H9 (cell line): Measurements from ENCODE around the gene TTR. TPM values are rescaled to one million over a fixed set of nuclear protein-coding genes. Genes with fewer than 3 reads are reported as not detected.

Experiments
- DNase-seq: peaks from one replicate; pipeline ENCODE4 v3.0.0-alpha.2; 2017
- H2AFZ ChIP-seq: one replicate; pipeline ENCODE4 v1.6.1; 2013; ENCODE audit warnings: mild to moderate bottlenecking, low read length, control low read depth, moderate library complexity
- H2AK5ac ChIP-seq: 2 replicates; pipeline ENCODE4 v1.6.1; 2013; ENCODE audit warnings: low read length, control low read depth, mixed read lengths; ENCODE audit not compliant: insufficient read length
- H2BK120ac ChIP-seq: one replicate; pipeline ENCODE4 v1.6.1; 2013; ENCODE audit warnings: low read depth, mild to moderate bottlenecking, low read length, control low read depth, inconsistent platforms; ENCODE audit not compliant: poor library complexity, severe bottlenecking
- H2BK12ac ChIP-seq: 2 replicates; pipeline ENCODE4 v1.6.1; 2013; ENCODE audit warnings: low read length, control low read depth, mixed read lengths, low read depth; ENCODE audit not compliant: insufficient read length
- H2BK15ac ChIP-seq: 2 replicates; pipeline ENCODE4 v1.6.1; 2013; ENCODE audit warnings: low read depth, low read length, control low read depth
- H2BK20ac ChIP-seq: one replicate; pipeline ENCODE4 v1.6.1; 2013; ENCODE audit warnings: low read depth, mild to moderate bottlenecking, low read length, control low read depth, inconsistent platforms; ENCODE audit not compliant: poor library complexity, severe bottlenecking
- H2BK5ac ChIP-seq: 2 replicates; pipeline ENCODE4 v1.6.1; 2013; ENCODE audit warnings: low read length, control low read depth, mixed read lengths; ENCODE audit not compliant: insufficient read length
- H3K14ac ChIP-seq: 2 replicates; pipeline ENCODE4 v1.6.1; 2013; ENCODE audit warnings: low read length, control low read depth; ENCODE audit not compliant: insufficient read depth
- H3K18ac ChIP-seq: 2 replicates; pipeline ENCODE4 v1.6.1; 2013; ENCODE audit warnings: low read depth, mild to moderate bottlenecking, mixed read lengths, low read length, control low read depth; ENCODE audit not compliant: insufficient read length
- H3K23ac ChIP-seq: 2 replicates; pipeline ENCODE4 v1.6.1; 2013; ENCODE audit warnings: low read length, control low read depth, mixed read lengths, low read depth; ENCODE audit not compliant: insufficient read length
- H3K23me2 ChIP-seq: 2 replicates; pipeline ENCODE4 v1.6.1; 2013; ENCODE audit warnings: low read depth, mild to moderate bottlenecking, mixed read lengths, low read length, control low read depth; ENCODE audit not compliant: insufficient read length, poor library complexity, severe bottlenecking
- H3K27ac ChIP-seq: 2 replicates; pipeline ENCODE4 v1.5.1; 2013; ENCODE audit warnings: low read length, control low read depth, mixed read lengths, low read depth; ENCODE audit not compliant: insufficient read length
- H3K27me3 ChIP-seq: 2 replicates; pipeline ENCODE4 v1.6.1; 2013; ENCODE audit warnings: low read length, control low read depth, inconsistent platforms; ENCODE audit not compliant: insufficient read depth
- H3K4ac ChIP-seq: 2 replicates; pipeline ENCODE4 v1.6.1; 2013; ENCODE audit warnings: low read depth, mild to moderate bottlenecking, control low read depth, inconsistent platforms, low read length, moderate library complexity
- H3K4me1 ChIP-seq: 2 replicates; pipeline ENCODE4 v1.6.1; 2013; ENCODE audit warnings: low read length, control low read depth, inconsistent platforms; ENCODE audit not compliant: insufficient read depth
- H3K4me2 ChIP-seq: 2 replicates; pipeline ENCODE4 v1.6.1; 2013; ENCODE audit warnings: low read length, control low read depth, mixed read lengths; ENCODE audit not compliant: insufficient read length, insufficient read depth
- H3K56ac ChIP-seq: 2 replicates; pipeline ENCODE4 v1.6.1; 2013; ENCODE audit warnings: low read depth, mild to moderate bottlenecking, mixed read lengths, low read length, control low read depth; ENCODE audit not compliant: insufficient read length
- H3K79me1 ChIP-seq: 2 replicates; pipeline ENCODE4 v1.6.1; 2013; ENCODE audit warnings: low read depth, mild to moderate bottlenecking, moderate library complexity, low read length, control low read depth, inconsistent platforms; ENCODE audit not compliant: insufficient read depth, poor library complexity, severe bottlenecking
- H3K79me2 ChIP-seq: 2 replicates; pipeline ENCODE4 v1.6.1; 2013; ENCODE audit warnings: low read length, control low read depth, inconsistent platforms; ENCODE audit not compliant: insufficient read depth
- H3K9ac ChIP-seq: 2 replicates; pipeline ENCODE4 v1.6.1; 2013; ENCODE audit warnings: low read length, control low read depth, mixed read lengths; ENCODE audit not compliant: insufficient read length; ENCODE audit errors: extremely low read depth
- H3K9me3 ChIP-seq: one replicate; pipeline ENCODE4 v1.6.1; 2013; ENCODE audit warnings: low read depth, low read length, inconsistent platforms; ENCODE audit not compliant: control insufficient read depth
- H3T11ph ChIP-seq: one replicate; pipeline ENCODE4 v1.6.1; 2013; ENCODE audit warnings: mild to moderate bottlenecking, low read length, control low read depth, inconsistent platforms
- H4K20me1 ChIP-seq: one replicate; pipeline ENCODE4 v1.6.1; 2013; ENCODE audit not compliant: control insufficient read depth, insufficient read length, insufficient read depth
- H4K5ac ChIP-seq: 2 replicates; pipeline ENCODE4 v1.6.1; 2013; ENCODE audit warnings: low read depth, mild to moderate bottlenecking, mixed read lengths, low read length, control low read depth; ENCODE audit not compliant: insufficient read length
- H4K8ac ChIP-seq: replicated peaks from 2 replicates; pipeline ENCODE4 v1.6.1; 2013; ENCODE audit warnings: low read length, control low read depth, mixed read lengths, low read depth; ENCODE audit not compliant: insufficient read length
- H4K91ac ChIP-seq: 2 replicates; pipeline ENCODE4 v1.6.1; 2013; ENCODE audit warnings: low read depth, mild to moderate bottlenecking, moderate library complexity, mixed read lengths, low read length, control low read depth; ENCODE audit not compliant: insufficient read length
- H3K27ac Mint-ChIP-seq, 3 experiments: 2 replicates in 2 of 3; 3 replicates in 1 of 3; pipeline ENCODE4 v1.8.0; 2020 to 2021; ENCODE audit warnings: mixed read lengths in 3 of 3, mild to moderate bottlenecking in 1 of 3, moderate library complexity in 1 of 3
- H3K27me3 Mint-ChIP-seq: 2 replicates; pipeline ENCODE4 v1.8.0; 2021; ENCODE audit warnings: low read depth, mild to moderate bottlenecking, moderate library complexity, mixed read lengths
- H3K36me3 Mint-ChIP-seq, 3 experiments: 2 replicates in 2 of 3; 3 replicates in 1 of 3; pipeline ENCODE4 v1.8.0; 2020 to 2021; ENCODE audit warnings: low read depth in 3 of 3, mixed read lengths in 3 of 3; ENCODE audit not compliant: insufficient read depth in 1 of 3
- H3K4me1 Mint-ChIP-seq, 2 experiments: 2 replicates each; pipeline ENCODE4 v1.8.0; 2020; ENCODE audit warnings: mixed read lengths in 2 of 2
- H3K4me3 Mint-ChIP-seq, 2 experiments: 2 replicates in 1 of 2; 3 replicates in 1 of 2; pipeline ENCODE4 v1.8.0; 2020 to 2021; ENCODE audit warnings: mild to moderate bottlenecking in 2 of 2, mixed read lengths in 2 of 2, moderate library complexity in 1 of 2
- H3K9me3 Mint-ChIP-seq, 2 experiments: 2 replicates in 1 of 2; 3 replicates in 1 of 2; pipeline ENCODE4 v1.8.0; 2020; ENCODE audit warnings: mild to moderate bottlenecking in 2 of 2, mixed read lengths in 2 of 2, moderate library complexity in 1 of 2
- WGBS: extraction: QIAGEN DNeasy Blood & Tissue Kit; methylation state at CpG from one replicate; pipeline ENCODE4 v1.1.7; 2013; ENCODE audit warnings: missing lambda C conversion rate, low lambda C conversion rate, mixed read lengths; ENCODE audit not compliant: insufficient read length; ENCODE audit errors: extremely low coverage; 5-methylcytosine and 5-hydroxymethylcytosine counted together
- total RNA-seq: library from RNA; stranded (reverse); gene quantifications from 2 replicates; pipeline ENCODE4 v1.2.1, GENCODE V29; 2021
- TF ChIP-seq, protein P1 (sequence below): fragments of 200-600 bp; sonication (generic); conservative IDR thresholded peaks from 3 replicates; pipeline ENCODE4 v1.8.0; 2021; ENCODE audit warnings: antibody characterized with exemption, mild to moderate bottlenecking

TTR gene
- total RNA-seq, 1 experiment from 2014 or later: not detected

- Histone ChIP-seq H4K8ac (no peak overlapping the region), H3K4me2 (no peak overlapping the region), H3K23ac (no peak overlapping the region), H2BK12ac (no peak overlapping the region), H3T11ph (no peak overlapping the region), H3K9me3 (no peaks in the 10 kb centered on the region), H3K56ac (no peak overlapping the region), H2AFZ (no peak overlapping the region), H3K79me1 (no peaks in the 10 kb centered on the region), H3K27me3 (no peaks in the 10 kb centered on the region), H3K4ac (no peak overlapping the region), H2BK5ac (no peak overlapping the region), H3K9ac (no peak overlapping the region), H3K27ac (no peak overlapping the region), H2BK20ac (no peak overlapping the region), H4K20me1 (no peaks in the 10 kb centered on the region), H4K91ac (no peak overlapping the region), H3K18ac (no peak overlapping the region), H3K79me2 (no peaks in the 10 kb centered on the region), H2AK5ac (no peak overlapping the region), H3K4me1 (no peaks in the 10 kb centered on the region), H3K23me2 (no peaks in the 10 kb centered on the region), H2BK15ac (no peak overlapping the region), H4K5ac (no peak overlapping the region), H2BK120ac (no peak overlapping the region), H3K14ac (no peak overlapping the region)
- Mint-ChIP-seq H3K9me3 (no peaks in the 10 kb centered on the region; a peak in 1 of 5 replicates), H3K27me3 (peaks cover 2% of the 10 kb centered on the region), H3K4me1 (peaks cover 0 to 9% of the 10 kb centered on the region in 2 experiments; a peak in 2 of 4 replicates), H3K27ac (peak overlapping the region in 1 of 3 experiments; percentile 53; a peak in 1 of 7 replicates), H3K4me3 (no peak overlapping the region), H3K36me3 (no peaks in the 10 kb centered on the region)
- no peak for DNase-seq
- no CpG with 5 or more reads among the region's 2 CpGs for WGBS
- TF ChIP-seq, protein P1, sequence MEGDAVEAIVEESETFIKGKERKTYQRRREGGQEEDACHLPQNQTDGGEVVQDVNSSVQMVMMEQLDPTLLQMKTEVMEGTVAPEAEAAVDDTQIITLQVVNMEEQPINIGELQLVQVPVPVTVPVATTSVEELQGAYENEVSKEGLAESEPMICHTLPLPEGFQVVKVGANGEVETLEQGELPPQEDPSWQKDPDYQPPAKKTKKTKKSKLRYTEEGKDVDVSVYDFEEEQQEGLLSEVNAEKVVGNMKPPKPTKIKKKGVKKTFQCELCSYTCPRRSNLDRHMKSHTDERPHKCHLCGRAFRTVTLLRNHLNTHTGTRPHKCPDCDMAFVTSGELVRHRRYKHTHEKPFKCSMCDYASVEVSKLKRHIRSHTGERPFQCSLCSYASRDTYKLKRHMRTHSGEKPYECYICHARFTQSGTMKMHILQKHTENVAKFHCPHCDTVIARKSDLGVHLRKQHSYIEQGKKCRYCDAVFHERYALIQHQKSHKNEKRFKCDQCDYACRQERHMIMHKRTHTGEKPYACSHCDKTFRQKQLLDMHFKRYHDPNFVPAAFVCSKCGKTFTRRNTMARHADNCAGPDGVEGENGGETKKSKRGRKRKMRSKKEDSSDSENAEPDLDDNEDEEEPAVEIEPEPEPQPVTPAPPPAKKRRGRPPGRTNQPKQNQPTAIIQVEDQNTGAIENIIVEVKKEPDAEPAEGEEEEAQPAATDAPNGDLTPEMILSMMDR: no peak
Observed at GRCh38 chr18:31565345-31565744, 26.3 kb upstream of the TTR start.
